Right lobe of liver (tissue), 4 donors: Measurements from ENCODE around the gene ANKS1B.

ENCODE experiments used
- POLR2A ChIP-seq: fragments of 450-650 bp; IDR thresholded peaks from one replicate; pipeline ENCODE4 v1.6.1; 2017; ENCODE audit warnings: antibody characterized with exemption, mild to moderate bottlenecking
- TF ChIP-seq, protein P1 (sequence below), 4 donors: fragments of 200-600 bp in 3 of 4; fragments of 450-650 bp in 1 of 4; IDR thresholded peaks; one replicate each; pipeline versions ENCODE4 v1.5.1 to v1.8.0; 2016 to 2022; ENCODE audit warnings: antibody characterized with exemption in 4 of 4, mild to moderate bottlenecking in 2 of 4
- donor health status: DM: no; HTN: no; CAD: no.
- donor health status: DM: no; HTN: no; CAD: no.
- donor health status: DM: no; HTN: yes; CAD: no.

DNA sequence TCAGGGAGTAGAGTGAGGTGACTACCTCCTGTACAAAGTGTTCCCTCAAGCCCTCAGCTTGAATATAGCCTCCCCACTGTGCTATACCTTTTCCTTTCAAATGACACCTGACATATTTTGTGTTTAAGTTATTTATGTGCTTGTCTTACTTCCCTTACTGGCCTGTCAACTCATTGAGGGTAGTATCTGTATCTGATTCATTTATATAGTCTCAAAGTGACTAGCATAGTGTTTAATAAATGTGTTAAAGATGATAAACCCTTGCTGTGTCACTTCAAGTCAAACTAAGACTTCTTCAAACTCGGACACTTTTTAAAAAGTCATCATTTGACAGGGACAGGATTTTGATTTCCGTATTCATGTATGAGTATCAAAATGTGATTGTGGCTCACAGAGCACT lies 1287.5 kb downstream of the ANKS1B start:
- TF ChIP-seq, protein P1, sequence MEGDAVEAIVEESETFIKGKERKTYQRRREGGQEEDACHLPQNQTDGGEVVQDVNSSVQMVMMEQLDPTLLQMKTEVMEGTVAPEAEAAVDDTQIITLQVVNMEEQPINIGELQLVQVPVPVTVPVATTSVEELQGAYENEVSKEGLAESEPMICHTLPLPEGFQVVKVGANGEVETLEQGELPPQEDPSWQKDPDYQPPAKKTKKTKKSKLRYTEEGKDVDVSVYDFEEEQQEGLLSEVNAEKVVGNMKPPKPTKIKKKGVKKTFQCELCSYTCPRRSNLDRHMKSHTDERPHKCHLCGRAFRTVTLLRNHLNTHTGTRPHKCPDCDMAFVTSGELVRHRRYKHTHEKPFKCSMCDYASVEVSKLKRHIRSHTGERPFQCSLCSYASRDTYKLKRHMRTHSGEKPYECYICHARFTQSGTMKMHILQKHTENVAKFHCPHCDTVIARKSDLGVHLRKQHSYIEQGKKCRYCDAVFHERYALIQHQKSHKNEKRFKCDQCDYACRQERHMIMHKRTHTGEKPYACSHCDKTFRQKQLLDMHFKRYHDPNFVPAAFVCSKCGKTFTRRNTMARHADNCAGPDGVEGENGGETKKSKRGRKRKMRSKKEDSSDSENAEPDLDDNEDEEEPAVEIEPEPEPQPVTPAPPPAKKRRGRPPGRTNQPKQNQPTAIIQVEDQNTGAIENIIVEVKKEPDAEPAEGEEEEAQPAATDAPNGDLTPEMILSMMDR (IDR thresholded peaks at IDR 0.05), result no peak
- TF ChIP-seq POLR2A, result no peak
